Breast epithelium (tissue), 4 donors: Measurements from ENCODE around the gene TNFRSF8. TPM values are rescaled to one million over a fixed set of nuclear protein-coding genes. Genes with fewer than 3 reads are reported as not detected.

Experiments used
- DNase-seq, 2 donors: peaks; one replicate each; pipeline ENCODE4 v3.0.0-alpha.2; 2019; ENCODE audit warnings: low spot score in 2 of 2
- H3K27ac ChIP-seq, 2 donors: fragments of 200-600 bp; sonication (generic) in 1 of 2; one replicate each; pipeline ENCODE4 v1.5.1; 2016 to 2019; ENCODE audit warnings: mild to moderate bottlenecking in 1 of 2
- H3K27me3 ChIP-seq, 2 donors: fragments of 200-600 bp; sonication (generic) in 1 of 2; one replicate each; pipeline versions ENCODE4 v1.5.1 to v1.6.0; 2017 to 2019; ENCODE audit warnings: control low read depth in 1 of 2, mild to moderate bottlenecking in 1 of 2
- H3K36me3 ChIP-seq: fragments of 200-600 bp; one replicate; pipeline ENCODE4 v1.5.1; 2019
- H3K4me1 ChIP-seq, 2 donors: fragments of 200-600 bp; sonication (generic); one replicate each; pipeline ENCODE4 v1.5.1; 2016 to 2019; ENCODE audit warnings: control low read depth in 1 of 2
- H3K4me3 ChIP-seq, 3 donors: fragments of 200-600 bp; sonication (generic); 1 replicate in 2 of 3; 2 replicates in 1 of 3; pipeline ENCODE4 v1.5.1; 2016 to 2019; ENCODE audit warnings: mild to moderate bottlenecking in 3 of 3, moderate library complexity in 2 of 3
- H3K9me3 ChIP-seq, 2 donors: fragments of 200-600 bp; sonication (generic) in 1 of 2; one replicate each; pipeline ENCODE4 v1.5.1; 2016 to 2019; ENCODE audit warnings: control low read depth in 1 of 2
- CTCF ChIP-seq, 3 donors: fragments of 450-650 bp; IDR thresholded peaks; one replicate each; pipeline ENCODE4 v1.5.1; 2016 to 2017; ENCODE audit warnings: antibody characterized with exemption in 3 of 3, mild to moderate bottlenecking in 3 of 3, moderate library complexity in 3 of 3
- POLR2A ChIP-seq: fragments of 450-650 bp; IDR thresholded peaks from one replicate; pipeline ENCODE4 v1.6.1; 2016; ENCODE audit warnings: antibody characterized with exemption, mild to moderate bottlenecking, moderate library complexity
- POLR2AphosphoS5 ChIP-seq, 3 donors: sonication (generic); formaldehyde crosslinking; IDR thresholded peaks; one replicate each; pipeline ENCODE4 v1.6.1; 2017; ENCODE audit warnings: antibody characterized with exemption in 3 of 3
- intact Hi-C: fragments of 100-400 bp; cut with DNase I; formaldehyde crosslinking; loops from one replicate; pipeline ENCODE4 v1.15.1; 2023; ENCODE audit warnings: low total_unique reads
- total RNA-seq, 3 donors: library from RNA; depleted of rRNA; stranded (reverse); fragments of >200 nt; gene quantifications; one replicate each; pipeline ENCODE4 v1.1.0, GENCODE V29; 2016

The TNFRSF8 gene
- total RNA-seq, 3 donors from 2014 or later: 0.88 to 2.3 (median 1.6) TPM

GRCh38 chr1:12136916-12137610 is 74.0 kb downstream of the TNFRSF8 start:
- DNase-seq: no peak
- Histone ChIP-seq H3K36me3 (no peaks in the 10 kb centered on the region), H3K27me3 (no peaks in the 10 kb centered on the region), H3K27ac (no peak overlapping the region), H3K4me1 (no peaks in the 10 kb centered on the region), H3K9me3 (no peaks in the 10 kb centered on the region), H3K4me3 (no peak overlapping the region)
- TF ChIP-seq POLR2AphosphoS5 (IDR thresholded peaks at IDR 0.05) (no peak), POLR2A (no peak), CTCF (IDR thresholded peaks at IDR 0.05) (no peak)
- intact Hi-C loops: no loop called here

- no peak for TF ChIP-seq POLR2AphosphoS5 (IDR thresholded peaks at IDR 0.05)
- TF ChIP-seq POLR2A: no peak
- TF ChIP-seq CTCF (IDR thresholded peaks at IDR 0.05): no peak
- DNase-seq: no peak
- H3K4me1 ChIP-seq: no peaks in the 10 kb centered on the region
Measured at GRCh38 chr1:12138196-12139168, 75.4 kb downstream of the TNFRSF8 start.

GRCh38 chr1:12140016-12140415 is 76.9 kb downstream of the TNFRSF8 start:
- no peaks in the 10 kb centered on the region for H3K27me3 ChIP-seq
- H3K36me3 ChIP-seq: no peaks in the 10 kb centered on the region
- H3K27ac ChIP-seq: no peak overlapping the region
- no peak for DNase-seq
- TF ChIP-seq POLR2A (no peak), CTCF (IDR thresholded peaks at IDR 0.05) (no peak), POLR2AphosphoS5 (IDR thresholded peaks at IDR 0.05) (no peak)
- H3K4me3 ChIP-seq: no peak overlapping the region
- peaks cover 6 to 8% of the 10 kb centered on the region in 2 donors for H3K4me1 ChIP-seq
- H3K9me3 ChIP-seq: no peaks in the 10 kb centered on the region
- intact Hi-C loops: no loop called here

More at GRCh38 chr1:12138196-12139168, 75.4 kb downstream of the TNFRSF8 start:
- intact Hi-C loops: loop anchor here (2.0 kb wide), 1 partner anchor 42 kb away; no protein-coding TSS in a partner anchor
- Histone ChIP-seq H3K36me3 (no peaks in the 10 kb centered on the region), H3K4me3 (no peak overlapping the region), H3K27ac (no peak overlapping the region), H3K9me3 (no peaks in the 10 kb centered on the region), H3K27me3 (no peaks in the 10 kb centered on the region)

- DNase-seq: no peak
- intact Hi-C loops: no loop called here
- H3K4me3 ChIP-seq: no peak overlapping the region
- H3K4me1 ChIP-seq: peaks cover 6 to 8% of the 10 kb centered on the region in 2 donors
- no peaks in the 10 kb centered on the region for H3K36me3 ChIP-seq
- TF ChIP-seq POLR2A (no peak), POLR2AphosphoS5 (IDR thresholded peaks at IDR 0.05) (no peak), CTCF (IDR thresholded peaks at IDR 0.05) (no peak)
- H3K9me3 ChIP-seq: no peaks in the 10 kb centered on the region
- H3K27me3 ChIP-seq: no peaks in the 10 kb centered on the region
- no peak overlapping the region for H3K27ac ChIP-seq
Measured at GRCh38 chr1:12140515-12141162, 77.5 kb downstream of the TNFRSF8 start.
